Forelimb muscle (tissue), 1 donor: Measurements from ENCODE around the gene MYL10. TPM values are rescaled to one million over a fixed set of nuclear protein-coding genes. Genes with fewer than 3 reads are reported as not detected.

Source experiments
- DNase-seq: peaks from one replicate; pipeline ENCODE4 v3.0.0-alpha.2; 2013; ENCODE audit warnings: low read depth
- polyA plus RNA-seq: library from polyadenylated mRNA; unstranded; fragments of 120-200 nt; gene quantifications from one replicate; pipeline ENCODE4 v1.2.1, GENCODE V29; 2013; ENCODE audit not compliant: insufficient read length

MYL10 gene
- polyA plus RNA-seq, 1 donor = 23.1 TPM

- DNase-seq = no peak
These were observed 61.9 kb downstream of the MYL10 start for GRCh38 chr7:101567230-101567629.

DNA sequence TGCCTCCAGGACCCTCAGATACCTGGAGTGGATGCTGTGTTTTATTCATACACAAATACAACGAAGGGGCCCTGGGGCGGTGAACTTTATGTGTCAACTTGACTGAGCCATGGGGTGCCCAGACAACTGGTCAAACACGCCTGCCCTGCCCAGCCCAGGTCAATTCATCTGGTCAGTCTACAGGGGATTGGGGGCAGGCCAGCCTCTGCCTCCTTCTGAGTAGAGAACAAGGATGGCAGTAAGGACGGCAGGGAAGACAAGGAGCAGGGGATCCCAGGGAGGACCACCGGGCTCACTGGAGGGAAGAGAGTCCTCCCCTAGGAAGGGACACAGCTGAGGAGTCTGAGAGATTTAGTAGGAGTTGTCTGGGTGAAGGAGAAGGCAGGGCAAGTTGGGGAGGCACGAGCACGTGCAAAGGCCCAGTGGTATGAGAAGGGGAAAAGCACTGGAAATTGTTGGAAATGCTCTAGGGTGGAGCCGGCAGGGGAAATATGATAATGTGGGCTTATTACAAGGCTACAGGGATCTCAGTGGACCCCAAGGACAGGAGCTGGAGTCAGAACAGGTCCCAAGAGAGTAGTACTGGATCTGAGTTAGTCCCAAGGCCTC, 63.4 kb downstream of the MYL10 start:
- no peak for DNase-seq

GRCh38 chr7:101564778-101565211, 64.3 kb downstream of the MYL10 start:
- DNase-seq = no peak

DNA sequence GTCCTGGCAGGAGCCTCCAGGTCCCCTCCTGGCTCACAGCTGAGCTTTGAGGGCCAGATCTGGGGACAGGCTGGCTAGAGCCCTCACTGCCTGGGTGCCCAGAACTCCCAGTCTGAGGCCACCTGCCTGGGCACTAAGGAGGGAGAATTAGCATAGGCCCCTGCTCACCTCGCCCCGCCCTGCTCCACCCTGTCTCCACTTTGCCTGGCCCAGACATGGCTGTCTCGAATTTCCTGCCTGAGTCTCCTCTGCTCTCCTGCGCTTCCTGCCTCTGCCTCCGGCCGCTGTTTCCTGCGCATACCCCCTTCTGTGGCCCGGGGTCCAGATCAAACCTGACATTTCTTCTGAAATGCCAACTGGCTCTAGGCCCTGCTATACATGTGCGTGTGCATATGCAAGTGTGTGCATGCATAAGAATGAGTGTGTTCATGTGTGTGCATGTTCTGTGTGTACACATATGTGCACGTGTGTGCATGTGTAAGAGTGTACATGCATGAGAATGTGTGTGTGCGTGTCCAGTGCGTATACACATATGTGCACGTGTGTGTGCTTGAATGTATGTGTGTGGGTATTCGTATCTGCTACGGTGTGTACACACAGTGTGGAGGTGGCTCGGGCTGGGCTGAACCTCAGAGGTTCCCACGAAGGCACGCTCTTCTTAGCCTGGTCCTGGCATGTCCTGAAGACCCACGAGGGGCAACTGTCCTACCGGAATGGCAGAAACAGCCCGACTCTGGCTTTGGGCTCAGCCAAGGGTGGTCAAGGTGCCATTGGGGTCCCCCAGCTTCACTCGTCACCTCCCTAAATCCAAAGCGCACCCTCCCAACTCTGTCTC, 64.9 kb downstream of the MYL10 start:
- no peak for DNase-seq

Other genes starting within 250 kb of the MYL10 start
- 38.3 TPM for gene CUX1, start 188.3 kb upstream of the MYL10 start, polyA plus RNA-seq